T-helper 2 cell treated with Interferon-gamma antibody and Interleukin-4, amounts not matched to agents 5 μg/mL and 100 μg/mL, for 36 hours (primary cell): Measurements from ENCODE around the gene RBM33.
"Not testable (repeated sequence)": the region's sequence is repeated elsewhere in the genome, so short reads cannot be mapped to it uniquely, and the experiment has no call there.

Experiments used
- DNase-seq: peaks from one replicate; pipeline ENCODE4 v3.0.0; 2021; ENCODE audit warnings: low spot score
- H3K27ac Mint-ChIP-seq: one replicate; pipeline ENCODE4 v1.8.0; 2021; ENCODE audit warnings: mild to moderate bottlenecking, mixed read lengths
- H3K27me3 Mint-ChIP-seq: one replicate; pipeline ENCODE4 v1.8.0; 2021; ENCODE audit warnings: low read depth, mixed read lengths
- H3K36me3 Mint-ChIP-seq: one replicate; pipeline ENCODE4 v1.8.0; 2021; ENCODE audit warnings: low read depth, mixed read lengths
- H3K4me1 Mint-ChIP-seq: one replicate; pipeline ENCODE4 v1.8.0; 2021; ENCODE audit warnings: low read depth, mixed read lengths
- H3K4me3 Mint-ChIP-seq: one replicate; pipeline ENCODE4 v1.8.0; 2022; ENCODE audit warnings: mild to moderate bottlenecking, moderate library complexity, mixed read lengths
- H3K9me3 Mint-ChIP-seq: one replicate; pipeline ENCODE4 v1.8.0; 2021; ENCODE audit warnings: mixed read lengths

Gene RBM33

DNA sequence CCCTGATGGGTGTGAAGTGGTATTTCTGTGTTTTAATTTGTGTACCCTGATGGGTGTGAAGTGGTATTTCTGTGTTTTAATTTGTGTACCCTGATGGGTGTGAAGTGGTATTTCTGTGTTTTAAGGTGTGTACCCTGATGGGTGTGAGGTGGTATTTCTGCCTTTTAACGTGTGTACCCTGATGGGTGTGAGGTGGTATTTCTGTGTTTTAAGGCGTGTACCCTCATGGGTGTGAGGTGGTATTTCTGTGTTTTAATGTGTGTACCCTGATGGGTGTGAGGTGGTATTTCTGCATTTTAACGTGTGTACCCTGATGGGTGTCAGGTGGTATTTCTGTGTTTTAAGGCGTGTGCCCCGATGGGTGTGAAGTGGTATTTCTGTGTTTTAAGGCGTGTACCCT is 29.4 kb upstream of the RBM33 start:
- not testable (repeated sequence) for H3K4me3 Mint-ChIP-seq, H3K27ac Mint-ChIP-seq, DNase-seq, H3K4me1 Mint-ChIP-seq, H3K9me3 Mint-ChIP-seq, H3K27me3 Mint-ChIP-seq, H3K36me3 Mint-ChIP-seq

DNA sequence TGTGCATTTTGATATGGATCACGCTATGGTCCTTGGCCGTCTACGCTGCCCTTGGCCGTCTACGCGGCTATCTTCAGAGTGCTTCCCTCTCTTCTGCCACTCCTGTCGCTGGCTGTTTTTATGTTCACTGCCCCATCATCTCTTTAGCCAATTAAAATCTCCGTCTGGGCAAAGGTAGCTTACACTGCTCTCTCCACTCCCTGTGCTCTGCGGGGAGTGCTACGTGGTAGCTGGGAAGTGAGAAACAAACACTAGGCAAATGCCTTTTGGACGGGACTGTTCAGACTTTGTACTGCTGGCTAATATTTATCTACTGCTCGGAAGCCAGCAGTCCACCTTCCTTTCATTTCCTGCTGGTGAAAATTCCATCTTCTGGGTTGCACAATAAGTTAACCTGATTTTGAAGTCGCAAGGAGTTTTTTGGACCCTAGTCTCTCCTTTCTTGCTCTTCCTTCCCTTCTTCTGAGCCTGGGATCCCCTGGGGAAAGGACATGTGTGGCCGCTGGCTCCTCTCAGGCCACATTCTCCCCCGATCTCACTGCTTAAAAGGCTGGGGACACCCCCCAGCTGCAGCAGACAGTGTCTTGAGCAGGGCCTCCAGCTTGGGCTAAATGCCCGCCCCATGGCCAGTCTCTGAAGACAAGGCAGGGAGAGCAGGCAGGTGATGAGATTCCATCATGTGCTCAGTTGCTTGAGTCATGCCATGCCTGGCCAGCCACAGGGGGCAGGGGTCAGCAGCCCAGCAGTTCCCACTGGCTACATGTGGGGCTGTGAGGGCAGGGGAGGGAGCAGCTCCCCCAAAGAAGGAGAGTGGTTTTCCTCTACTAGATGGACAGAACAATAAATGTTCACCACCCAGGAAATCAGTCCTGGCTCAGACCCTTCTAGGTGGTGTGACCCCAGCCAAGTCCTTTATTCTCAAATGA is 25.5 kb upstream of the RBM33 start:
- peaks cover 9% of the 10 kb centered on the region for H3K36me3 Mint-ChIP-seq
- peaks cover 8% of the 10 kb centered on the region for H3K9me3 Mint-ChIP-seq
- H3K4me3 Mint-ChIP-seq: no peak overlapping the region
- peaks cover 11% of the 10 kb centered on the region for H3K27me3 Mint-ChIP-seq
- no peak for DNase-seq
- H3K27ac Mint-ChIP-seq: no peak overlapping the region
- no peaks in the 10 kb centered on the region for H3K4me1 Mint-ChIP-seq

DNA sequence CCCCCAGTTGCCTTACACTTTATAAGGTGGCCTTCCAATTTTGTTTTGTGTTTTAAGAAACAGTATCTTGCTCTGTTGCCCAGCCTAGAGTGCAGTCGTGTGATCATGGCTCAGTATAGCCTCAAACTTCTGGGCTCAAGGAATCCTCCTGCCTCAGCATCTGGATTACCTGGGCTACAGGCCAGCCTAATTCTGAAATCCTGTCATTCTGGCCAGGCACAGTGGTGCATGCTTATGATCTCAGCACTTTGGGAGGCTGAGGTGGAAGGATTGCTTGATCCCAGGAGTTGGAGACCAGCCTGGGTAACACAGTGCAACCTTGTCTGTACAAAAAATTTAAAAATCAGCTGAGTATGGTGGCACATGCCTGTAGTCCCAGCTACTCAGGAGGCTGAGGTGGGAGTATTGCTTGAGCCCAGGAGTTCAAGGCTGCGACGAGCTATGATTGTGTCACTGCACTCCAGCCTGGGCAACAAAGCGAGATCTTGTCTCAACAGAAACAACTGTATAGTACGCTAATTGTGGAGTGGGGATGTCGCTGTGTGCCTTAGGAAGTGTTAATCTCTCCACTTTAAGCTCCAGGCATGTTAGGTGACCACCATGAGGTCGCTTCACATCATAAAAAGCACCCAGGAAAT is 24.7 kb upstream of the RBM33 start:
- peaks cover 8% of the 10 kb centered on the region for H3K27me3 Mint-ChIP-seq
- peaks cover 9% of the 10 kb centered on the region for H3K36me3 Mint-ChIP-seq

DNA sequence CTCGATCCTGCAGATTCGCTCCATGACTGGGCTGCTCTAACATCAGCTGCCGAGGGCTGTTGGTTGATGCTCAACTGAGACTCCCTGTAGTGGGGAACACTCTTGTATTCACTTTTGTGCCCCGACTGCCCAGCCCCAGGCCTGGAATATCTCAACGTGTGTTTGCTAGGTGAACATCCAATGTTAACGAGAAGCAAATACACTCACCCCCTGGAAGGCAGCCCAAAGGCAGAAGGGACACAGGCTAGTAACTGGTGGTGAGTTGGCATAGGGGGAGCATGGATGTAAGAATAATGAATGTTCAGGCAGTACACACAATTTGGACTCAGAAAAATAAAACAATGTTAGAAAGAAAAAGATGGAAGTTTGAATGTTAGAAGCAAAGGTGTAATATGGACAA is 24.0 kb upstream of the RBM33 start:
- Mint-ChIP-seq H3K9me3 (no peaks in the 10 kb centered on the region), H3K4me3 (no peak overlapping the region), H3K4me1 (no peaks in the 10 kb centered on the region), H3K27me3 (peaks cover 9% of the 10 kb centered on the region), H3K36me3 (peaks cover 3% of the 10 kb centered on the region), H3K27ac (no peak overlapping the region)
- no peak for DNase-seq

More for the DNA sequence above, 24.7 kb upstream of the RBM33 start:
- Mint-ChIP-seq H3K4me3 (no peak overlapping the region), H3K27ac (no peak overlapping the region), H3K4me1 (no peaks in the 10 kb centered on the region), H3K9me3 (peaks cover 6% of the 10 kb centered on the region)
- DNase-seq: no peak

DNA sequence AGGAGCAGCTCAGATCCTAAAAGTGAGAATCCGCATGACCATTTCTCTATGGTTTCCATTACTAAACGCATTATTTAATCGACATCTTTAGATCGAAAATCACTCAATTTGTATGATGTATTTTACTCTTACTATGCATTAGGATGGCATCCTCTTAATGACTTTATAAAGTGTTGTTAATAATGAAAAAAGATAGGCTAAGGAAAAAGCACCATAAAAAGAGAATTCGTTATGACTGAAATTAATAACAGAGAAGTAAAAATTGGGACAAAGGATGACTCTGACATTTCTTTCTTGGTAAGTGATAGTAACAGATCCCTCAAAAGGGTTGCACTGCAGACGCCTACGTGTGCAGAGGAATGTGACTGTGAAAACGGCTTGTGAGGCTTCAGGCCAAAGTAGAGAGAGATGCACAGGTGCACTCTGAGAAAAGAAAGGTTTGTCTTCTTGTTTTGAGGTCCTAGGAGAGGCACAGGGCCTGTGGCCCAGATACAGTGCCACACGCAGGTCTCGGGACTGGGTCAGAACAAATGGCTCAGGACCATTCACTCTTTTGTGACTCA is 23.0 kb upstream of the RBM33 start:
- H3K9me3 Mint-ChIP-seq: no peaks in the 10 kb centered on the region
- H3K4me1 Mint-ChIP-seq: no peaks in the 10 kb centered on the region
- H3K27me3 Mint-ChIP-seq: peaks cover 9% of the 10 kb centered on the region
- no peak overlapping the region for H3K27ac Mint-ChIP-seq
- no peak overlapping the region for H3K4me3 Mint-ChIP-seq
- no peak for DNase-seq
- peaks cover 3% of the 10 kb centered on the region for H3K36me3 Mint-ChIP-seq

DNA sequence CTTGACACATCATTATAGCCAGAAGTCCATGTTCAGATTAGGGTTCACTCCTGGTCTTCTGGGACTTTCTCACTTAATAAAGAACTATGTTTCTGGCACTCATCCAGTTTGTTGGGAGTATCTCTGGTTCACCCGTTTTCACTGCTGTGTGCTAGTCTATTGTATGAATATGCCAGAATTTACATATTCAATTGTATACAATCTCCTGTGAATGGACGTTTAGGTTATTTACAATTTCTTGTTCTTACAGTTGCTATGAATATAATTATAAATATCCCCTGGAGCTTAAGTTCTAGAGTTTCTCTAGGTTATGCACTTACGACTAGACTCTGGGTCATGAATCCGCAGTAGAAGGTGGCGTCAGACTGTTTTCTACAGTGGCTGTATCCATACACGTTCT is 20.0 kb upstream of the RBM33 start:
- no peaks in the 10 kb centered on the region for H3K36me3 Mint-ChIP-seq

DNA sequence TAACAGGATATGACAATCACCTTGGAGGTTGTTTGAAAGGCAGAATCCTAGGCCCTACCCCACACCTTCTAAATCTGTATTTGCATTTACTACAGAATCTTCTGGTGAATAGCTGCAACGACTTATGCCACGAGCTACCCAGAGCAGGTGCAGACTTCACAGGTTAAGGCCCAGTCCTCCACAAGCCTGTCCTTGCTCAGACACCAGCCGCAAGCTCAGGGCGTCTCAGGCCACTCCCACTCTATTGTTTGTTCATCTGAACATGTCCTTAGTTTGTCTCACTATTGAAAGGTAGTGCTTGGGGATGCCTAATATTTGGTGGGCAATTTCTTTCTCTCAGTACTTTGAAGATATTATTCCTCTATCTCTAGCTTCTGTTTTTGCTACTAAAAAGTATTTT is 18.9 kb upstream of the RBM33 start:
- no peaks in the 10 kb centered on the region for H3K36me3 Mint-ChIP-seq
- peaks cover 11% of the 10 kb centered on the region for H3K27me3 Mint-ChIP-seq
- DNase-seq: no peak
- H3K9me3 Mint-ChIP-seq: peaks cover 15% of the 10 kb centered on the region
- no peak overlapping the region for H3K27ac Mint-ChIP-seq
- peaks cover 4% of the 10 kb centered on the region for H3K4me1 Mint-ChIP-seq
- no peak overlapping the region for H3K4me3 Mint-ChIP-seq

More for the DNA sequence above, 20.0 kb upstream of the RBM33 start:
- Mint-ChIP-seq H3K9me3 (peaks cover 6% of the 10 kb centered on the region), H3K4me3 (no peak overlapping the region), H3K27ac (no peak overlapping the region), H3K27me3 (peaks cover 11% of the 10 kb centered on the region), H3K4me1 (no peaks in the 10 kb centered on the region)
- no peak for DNase-seq

DNA sequence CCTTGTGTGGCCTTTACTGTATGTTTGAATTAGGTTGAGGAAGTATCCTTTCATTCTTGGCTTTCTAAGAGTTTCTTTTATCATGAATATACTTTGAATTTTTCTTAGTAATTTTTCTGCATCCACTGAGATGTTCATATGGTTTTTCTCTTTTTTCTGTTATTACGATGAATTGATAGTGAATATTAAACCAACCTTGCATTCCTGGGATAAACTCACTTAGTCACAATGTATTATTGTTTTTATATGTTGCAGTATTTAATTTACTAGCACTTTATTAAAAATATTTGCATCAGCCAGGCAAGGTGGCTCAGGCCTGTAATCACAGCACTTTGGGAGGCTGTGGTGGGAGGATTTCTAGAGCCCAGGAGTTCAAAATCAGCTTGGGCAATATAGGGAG is 15.3 kb upstream of the RBM33 start:
- no peak for DNase-seq
- H3K9me3 Mint-ChIP-seq: peaks cover 16% of the 10 kb centered on the region

DNA sequence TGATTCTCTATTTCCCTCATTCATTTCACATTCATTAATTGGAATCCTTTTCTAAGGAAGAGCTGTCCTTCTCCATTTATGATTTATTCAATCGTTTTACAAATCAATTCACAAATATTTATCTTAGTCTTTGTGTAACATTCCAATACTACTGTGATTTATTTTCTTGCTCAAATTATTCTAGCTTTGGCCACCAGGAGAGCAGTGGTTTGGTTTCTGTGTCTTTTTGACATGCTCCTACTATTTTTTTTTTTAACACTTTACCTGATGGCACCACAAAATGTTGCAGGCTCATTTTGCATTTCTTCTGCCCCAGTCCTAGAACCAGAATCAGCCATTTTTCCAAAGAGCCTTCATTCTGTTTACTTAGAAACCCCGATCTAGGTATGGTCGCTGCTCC is 13.3 kb upstream of the RBM33 start:
- Mint-ChIP-seq H3K36me3 (no peaks in the 10 kb centered on the region), H3K4me3 (no peak overlapping the region), H3K9me3 (peaks cover 23% of the 10 kb centered on the region), H3K4me1 (peaks cover 4% of the 10 kb centered on the region), H3K27me3 (peaks cover 10% of the 10 kb centered on the region), H3K27ac (no peak overlapping the region)
- DNase-seq: no peak

More for the DNA sequence above, 15.3 kb upstream of the RBM33 start:
- Mint-ChIP-seq H3K27me3 (peaks cover 12% of the 10 kb centered on the region), H3K4me3 (no peak overlapping the region), H3K4me1 (peaks cover 4% of the 10 kb centered on the region), H3K36me3 (no peaks in the 10 kb centered on the region), H3K27ac (no peak overlapping the region)

DNA sequence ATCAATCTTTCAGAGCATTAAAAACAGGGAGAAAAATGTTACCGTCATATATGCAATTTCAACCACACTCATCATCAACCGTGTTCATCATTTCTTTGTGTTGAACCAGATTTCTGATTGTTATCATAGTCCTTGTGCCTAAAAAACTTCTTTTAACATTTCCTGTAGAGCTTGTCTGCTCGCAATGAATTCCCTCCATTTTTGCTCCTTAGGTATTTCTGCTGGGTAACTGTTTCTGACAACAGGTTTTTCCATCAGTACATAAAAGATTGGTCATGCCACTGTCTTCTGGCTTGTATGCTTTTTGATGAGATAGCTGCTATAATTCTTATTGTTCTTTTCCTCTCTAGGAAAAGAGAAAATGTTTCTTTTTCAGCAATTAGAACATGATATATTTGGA is 8.6 kb upstream of the RBM33 start:
- Mint-ChIP-seq H3K27ac (no peak overlapping the region), H3K27me3 (peaks cover 8% of the 10 kb centered on the region), H3K9me3 (peaks cover 42% of the 10 kb centered on the region), H3K4me1 (no peaks in the 10 kb centered on the region), H3K36me3 (peaks cover 21% of the 10 kb centered on the region), H3K4me3 (no peak overlapping the region)
- no peak for DNase-seq

DNA sequence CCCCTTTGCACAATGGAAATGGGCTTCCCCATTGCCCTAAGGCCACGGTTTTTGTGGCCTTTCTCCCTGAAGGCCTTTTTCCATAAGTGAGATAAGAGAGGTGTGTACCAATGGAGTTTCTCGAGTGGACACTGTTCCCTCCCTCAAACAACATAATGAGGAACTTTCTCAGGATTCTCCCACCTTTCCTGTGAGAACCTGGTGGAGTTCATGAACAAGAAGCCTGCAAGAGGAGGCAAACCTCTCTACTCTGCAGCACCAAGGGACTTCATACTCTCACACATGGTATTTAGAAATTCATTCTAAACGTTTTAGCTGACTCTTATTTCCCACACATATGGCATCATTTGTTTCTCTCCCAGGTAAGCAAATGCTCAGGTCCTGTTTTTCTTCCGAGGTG is 7.3 kb upstream of the RBM33 start:
- Mint-ChIP-seq H3K36me3 (peaks cover 34% of the 10 kb centered on the region), H3K27ac (no peak overlapping the region), H3K4me1 (no peaks in the 10 kb centered on the region), H3K27me3 (peaks cover 8% of the 10 kb centered on the region), H3K4me3 (no peak overlapping the region), H3K9me3 (peaks cover 42% of the 10 kb centered on the region)
- no peak for DNase-seq

DNA sequence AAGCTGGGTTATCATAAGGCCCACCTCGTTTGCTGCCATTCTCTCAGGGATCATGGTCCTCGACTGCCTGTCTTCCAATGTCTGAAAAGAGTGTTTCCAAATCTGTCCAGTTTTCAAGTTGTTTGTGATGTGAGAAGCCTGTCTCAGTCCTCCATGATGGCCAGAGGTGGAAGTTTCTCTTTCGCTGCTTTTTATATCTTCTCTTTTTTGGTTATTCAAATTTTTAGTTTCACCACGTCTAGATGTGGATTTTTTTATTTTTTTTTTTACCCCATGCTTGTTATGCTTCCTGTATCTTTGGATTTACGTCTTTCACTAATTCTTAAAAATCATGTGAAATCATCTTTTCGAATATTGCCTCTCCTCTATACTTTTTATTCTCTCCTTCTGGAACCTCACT is 6.1 kb upstream of the RBM33 start:
- peaks cover 42% of the 10 kb centered on the region for H3K9me3 Mint-ChIP-seq
- H3K4me1 Mint-ChIP-seq: peaks cover 2% of the 10 kb centered on the region
- no peak for DNase-seq
- no peak overlapping the region for H3K27ac Mint-ChIP-seq
- peaks cover 38% of the 10 kb centered on the region for H3K36me3 Mint-ChIP-seq
- H3K27me3 Mint-ChIP-seq: peaks cover 5% of the 10 kb centered on the region
- no peak overlapping the region for H3K4me3 Mint-ChIP-seq

DNA sequence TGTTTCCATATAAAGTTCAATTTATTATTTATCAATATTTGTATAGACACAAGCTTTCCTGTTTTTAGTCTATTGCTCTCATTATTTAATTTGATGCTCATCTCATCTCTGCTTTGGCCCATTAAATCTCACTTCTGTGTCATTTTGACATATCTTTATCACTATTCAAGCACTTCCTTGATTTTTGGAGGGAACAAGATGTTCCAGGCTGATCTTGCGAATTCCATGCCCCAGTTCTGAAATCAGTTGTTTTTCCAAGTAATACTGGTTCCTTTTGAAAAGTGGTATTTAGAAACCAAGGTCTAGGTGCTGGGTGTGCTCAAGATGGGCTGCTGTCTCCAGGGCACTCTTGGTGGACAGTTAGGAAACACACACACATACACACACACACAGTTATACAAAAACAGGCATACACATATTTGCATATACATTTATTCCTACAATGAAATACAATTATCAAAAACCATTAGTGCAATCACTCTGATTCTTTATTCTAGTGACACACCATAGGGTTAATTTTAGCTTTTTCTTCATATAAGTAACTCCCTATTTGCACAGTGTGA is 4.4 kb upstream of the RBM33 start:
- Mint-ChIP-seq H3K27me3 (peaks cover 2% of the 10 kb centered on the region), H3K9me3 (peaks cover 42% of the 10 kb centered on the region), H3K36me3 (peaks cover 46% of the 10 kb centered on the region), H3K27ac (no peak overlapping the region), H3K4me3 (no peak overlapping the region), H3K4me1 (peaks cover 6% of the 10 kb centered on the region)
- DNase-seq: no peak

DNA sequence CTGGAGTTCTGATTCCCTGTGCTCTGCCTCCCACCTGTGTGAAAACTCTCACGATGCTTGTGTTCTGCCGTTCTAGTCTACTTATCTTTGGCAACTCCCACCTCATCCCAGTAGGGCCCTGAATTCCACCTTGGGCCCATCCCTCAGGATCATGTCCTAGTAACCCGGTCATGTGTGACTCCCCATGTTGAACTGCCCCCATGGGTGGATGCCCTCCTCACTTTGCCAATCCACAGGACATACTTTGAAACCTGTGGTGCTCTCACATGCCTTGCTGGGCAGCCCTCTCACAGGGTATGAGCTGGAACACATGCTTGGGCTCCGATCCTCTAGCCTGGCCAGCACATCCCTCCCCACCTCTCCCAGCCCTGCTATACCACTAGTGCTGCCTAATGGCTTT is 3.8 kb upstream of the RBM33 start:
- H3K27me3 Mint-ChIP-seq: peaks cover 2% of the 10 kb centered on the region
- H3K36me3 Mint-ChIP-seq: peaks cover 49% of the 10 kb centered on the region
- H3K27ac Mint-ChIP-seq: no peak overlapping the region
- H3K4me3 Mint-ChIP-seq: no peak overlapping the region
- peaks cover 40% of the 10 kb centered on the region for H3K9me3 Mint-ChIP-seq
- DNase-seq: no peak
- H3K4me1 Mint-ChIP-seq: peaks cover 8% of the 10 kb centered on the region
